PC-9 (cell line): ENCODE results near the gene SPHK2. TPM values are rescaled to one million over a fixed set of nuclear protein-coding genes. Genes with fewer than 3 reads are reported as not detected.

Experiments used
- BruUV-seq: library from RNA; stranded (reverse); fragments of 400-500 nt; replicated peaks from 2 replicates; lab custom pipeline; 2021; lab: Mats Ljungman, UMichigan
- CTCF ChIA-PET: fragments of 300-600 bp; sonication (Branson Sonifier 250); formaldehyde crosslinking; loops from one replicate; lab custom pipeline; 2022; ENCODE audit warnings: antibody characterized with exemption; lab: Charles Lee
- POLR2A ChIA-PET: fragments of 300-600 bp; sonication (Branson Sonifier 250); formaldehyde crosslinking; loops from one replicate; lab custom pipeline; 2022; ENCODE audit warnings: antibody characterized with exemption; ENCODE audit not compliant: unreplicated experiment; lab: Charles Lee
- DNase-seq, 2 experiments: peaks; one replicate each; pipeline versions ENCODE4 v3.0.0 to v3.0.0-alpha.2; 2015 to 2022; ENCODE audit warnings: mixed read lengths in 1 of 2
- H2AFZ ChIP-seq: fragments of 200-600 bp; sonication (generic); 2 replicates; pipeline ENCODE4 v1.8.1; 2017; ENCODE audit warnings: antibody characterized with exemption
- H3F3A ChIP-seq: fragments of 200-600 bp; sonication (generic); 2 replicates; pipeline ENCODE4 v1.8.1; 2017; ENCODE audit warnings: antibody characterized with exemption, mild to moderate bottlenecking, low read depth; ENCODE audit not compliant: insufficient read depth
- H3K27ac ChIP-seq: fragments of 200-600 bp; sonication (generic); 2 replicates; pipeline ENCODE4 v1.6.1; 2016; ENCODE audit warnings: mixed run types
- H3K27me3 ChIP-seq: fragments of 200-600 bp; sonication (generic); 2 replicates; pipeline ENCODE4 v1.6.1; 2016; ENCODE audit warnings: low read depth, mixed run types; ENCODE audit not compliant: insufficient read depth
- H3K36me3 ChIP-seq: fragments of 200-600 bp; sonication (generic); 2 replicates; pipeline ENCODE4 v1.6.1; 2016; ENCODE audit warnings: low read depth, mixed run types
- H3K4me1 ChIP-seq: fragments of 200-600 bp; sonication (generic); replicated peaks from 2 replicates; pipeline ENCODE4 v1.6.1; 2016; ENCODE audit warnings: mixed run types; ENCODE audit not compliant: insufficient read depth
- H3K4me2 ChIP-seq: fragments of 200-600 bp; sonication (generic); 2 replicates; pipeline ENCODE4 v1.6.1; 2017; ENCODE audit warnings: mixed run types
- H3K4me3 ChIP-seq: fragments of 200-600 bp; sonication (generic); 2 replicates; pipeline ENCODE4 v1.6.1; 2016; ENCODE audit warnings: mixed run types
- H3K79me2 ChIP-seq: fragments of 200-600 bp; sonication (generic); 2 replicates; pipeline ENCODE4 v1.6.1; 2017; ENCODE audit warnings: low read depth, mixed run types
- H3K9me2 ChIP-seq: fragments of 200-600 bp; sonication (generic); 2 replicates; pipeline ENCODE4 v1.8.1; 2017; ENCODE audit warnings: mild to moderate bottlenecking; ENCODE audit not compliant: insufficient read depth
- H3K9me3 ChIP-seq: fragments of 200-600 bp; sonication (generic); 2 replicates; pipeline ENCODE4 v1.8.1; 2016; ENCODE audit warnings: low read depth; ENCODE audit not compliant: insufficient read depth
- H4K20me1 ChIP-seq: fragments of 200-600 bp; sonication (generic); 2 replicates; pipeline ENCODE4 v1.8.1; 2017; ENCODE audit not compliant: insufficient read depth
- CTCF ChIP-seq: fragments of 200-600 bp; sonication (generic); conservative IDR thresholded peaks from 2 replicates; pipeline ENCODE4 v1.6.1; 2017; ENCODE audit warnings: mixed run types, antibody characterized with exemption, mild to moderate bottlenecking, moderate library complexity
- EZH2 ChIP-seq: fragments of 200-600 bp; sonication (generic); IDR thresholded peaks from 2 replicates; pipeline ENCODE4 v1.8.0; 2017; ENCODE audit warnings: antibody characterized with exemption, low read depth
- intact Hi-C: fragments of 100-400 bp; cut with micrococcal nuclease; formaldehyde crosslinking; loops from one replicate; pipeline ENCODE4 v1.10.0; 2022; ENCODE audit not compliant: unreplicated experiment
- total RNA-seq: library from RNA; stranded (reverse); gene quantifications from 2 replicates; pipeline ENCODE4 v1.2.3, GENCODE V29; 2021

SPHK2 gene
- total RNA-seq, 1 experiment from 2014 or later: 18.4 TPM

- no peaks in the 10 kb centered on the region for H3K27me3 ChIP-seq
- no peak overlapping the region for H3K27ac ChIP-seq
- H3K4me1 ChIP-seq: peaks cover under 1% of the 10 kb centered on the region; the same call in 1 of the 2 replicates
- 0 out of 2 replicates have a peak, but pooled peaks cover 4% of the 10 kb centered on the region for H3F3A ChIP-seq
- ChIA-PET CTCF (no interaction called here), POLR2A (interaction anchor here (0.7 kb wide), 1 partner anchor 68 kb away, joined by 3 read pairs; no protein-coding TSS in a partner anchor)
- no peak overlapping the region for H2AFZ ChIP-seq
- no peak overlapping the region for H3K4me2 ChIP-seq
- no peaks in the 10 kb centered on the region for H3K79me2 ChIP-seq
- TF ChIP-seq EZH2 (no peak), CTCF (no peak)
- intact Hi-C loops: no loop called here
- H3K36me3 ChIP-seq: no peaks in the 10 kb centered on the region
- no peak for DNase-seq
- H3K4me3 ChIP-seq: no peak overlapping the region
- H4K20me1 ChIP-seq: no peaks in the 10 kb centered on the region
- H3K9me3 ChIP-seq: no peaks in the 10 kb centered on the region
- H3K9me2 ChIP-seq: no peaks in the 10 kb centered on the region
- BruUV-seq: no TSS peak
Observed at GRCh38 chr19:48670699-48671445, 51.6 kb downstream of the SPHK2 start.

GRCh38 chr19:48671446-48671995 lies 52.2 kb downstream of the SPHK2 start:
- CTCF ChIA-PET: interaction anchor here (0.6 kb wide), 1 partner anchor 204 kb away, joined by 5 read pairs; no protein-coding TSS in a partner anchor

GRCh38 chr19:48672994-48673393 lies 53.7 kb downstream of the SPHK2 start, which contains the start of gene NTN5:
NTN5 (minus strand) TSS chr19:48673017; CDS start chr19:48670986, 2,031 bp downstream.
- ChIA-PET POLR2A (no interaction called here), CTCF (no interaction called here)
- H3K79me2 ChIP-seq: no peaks in the 10 kb centered on the region
- no peak within 1 kb of the TSS for H3K27ac ChIP-seq
- no peaks in the 10 kb centered on the region for H4K20me1 ChIP-seq
- no peak within 1 kb of the TSS for H3K4me2 ChIP-seq
- BruUV-seq: no TSS peak
- no peaks in the 10 kb centered on the region for H3K9me2 ChIP-seq
- no peaks in the 10 kb centered on the region for H3K9me3 ChIP-seq
- DNase-seq: no peak
- intact Hi-C loops: no loop called here
- TF ChIP-seq EZH2 (no peak), CTCF (no peak)
- H3K4me1 ChIP-seq: peaks cover 21% of the 10 kb centered on the region
- no peak within 1 kb of the TSS for H3K4me3 ChIP-seq
- H3F3A ChIP-seq: peaks cover 15% of the 10 kb centered on the region; the same call in 1 of the 2 replicates
- H3K36me3 ChIP-seq: no peaks in the 10 kb centered on the region
- no peaks in the 10 kb centered on the region for H3K27me3 ChIP-seq
- H2AFZ ChIP-seq: no peak within 1 kb of the TSS

More at GRCh38 chr19:48671446-48671995, 52.2 kb downstream of the SPHK2 start:
- no peak overlapping the region for H3K4me3 ChIP-seq
- H3K79me2 ChIP-seq: no peaks in the 10 kb centered on the region
- H3K9me3 ChIP-seq: no peaks in the 10 kb centered on the region
- intact Hi-C loops: no loop called here
- no peak overlapping the region for H3K4me2 ChIP-seq
- no TSS peak for BruUV-seq
- no peaks in the 10 kb centered on the region for H3K36me3 ChIP-seq
- H2AFZ ChIP-seq: no peak overlapping the region
- no peak for DNase-seq
- H4K20me1 ChIP-seq: no peaks in the 10 kb centered on the region
- no peak overlapping the region for H3K27ac ChIP-seq
- no peak for TF ChIP-seq CTCF
- TF ChIP-seq EZH2: no peak
- peaks cover 4% of the 10 kb centered on the region; the same call in 1 of the 2 replicates for H3F3A ChIP-seq
- no peaks in the 10 kb centered on the region for H3K9me2 ChIP-seq
- H3K27me3 ChIP-seq: no peaks in the 10 kb centered on the region
- peaks cover 7% of the 10 kb centered on the region for H3K4me1 ChIP-seq
- POLR2A ChIA-PET: interaction anchor here (0.7 kb wide), 1 partner anchor 31 kb away, joined by 3 read pairs; no protein-coding TSS in a partner anchor
